SU-DHL-6 (cell line): ENCODE measurements around the gene NSMCE1.

ENCODE experiments used
- EZH2phosphoT487 ChIP-seq: fragments of 200-600 bp; sonication (generic), shearing (Covaris generic); conservative IDR thresholded peaks from 2 replicates; pipeline ENCODE4 v1.6.1; 2018; ENCODE audit warnings: mild to moderate bottlenecking, antibody characterized with exemption, low read length, moderate library complexity, mixed read lengths
- TF ChIP-seq, protein P1 (sequence below): fragments of 200-600 bp; sonication (generic); IDR thresholded peaks from one replicate; pipeline ENCODE4 v1.5.1; 2017; ENCODE audit warnings: antibody characterized with exemption, mild to moderate bottlenecking, low read length, moderate library complexity; ENCODE audit not compliant: insufficient read depth, poor library complexity, severe bottlenecking

GRCh38 chr16:27270349-27270748 lies 1.8 kb upstream of the NSMCE1 start:
- TF ChIP-seq, protein P1, sequence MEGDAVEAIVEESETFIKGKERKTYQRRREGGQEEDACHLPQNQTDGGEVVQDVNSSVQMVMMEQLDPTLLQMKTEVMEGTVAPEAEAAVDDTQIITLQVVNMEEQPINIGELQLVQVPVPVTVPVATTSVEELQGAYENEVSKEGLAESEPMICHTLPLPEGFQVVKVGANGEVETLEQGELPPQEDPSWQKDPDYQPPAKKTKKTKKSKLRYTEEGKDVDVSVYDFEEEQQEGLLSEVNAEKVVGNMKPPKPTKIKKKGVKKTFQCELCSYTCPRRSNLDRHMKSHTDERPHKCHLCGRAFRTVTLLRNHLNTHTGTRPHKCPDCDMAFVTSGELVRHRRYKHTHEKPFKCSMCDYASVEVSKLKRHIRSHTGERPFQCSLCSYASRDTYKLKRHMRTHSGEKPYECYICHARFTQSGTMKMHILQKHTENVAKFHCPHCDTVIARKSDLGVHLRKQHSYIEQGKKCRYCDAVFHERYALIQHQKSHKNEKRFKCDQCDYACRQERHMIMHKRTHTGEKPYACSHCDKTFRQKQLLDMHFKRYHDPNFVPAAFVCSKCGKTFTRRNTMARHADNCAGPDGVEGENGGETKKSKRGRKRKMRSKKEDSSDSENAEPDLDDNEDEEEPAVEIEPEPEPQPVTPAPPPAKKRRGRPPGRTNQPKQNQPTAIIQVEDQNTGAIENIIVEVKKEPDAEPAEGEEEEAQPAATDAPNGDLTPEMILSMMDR: no peak
- TF ChIP-seq EZH2phosphoT487: no peak
